DMS153 treated with DMSO at 0.1 percent for 48 hours (cell line): ENCODE data around the gene RASSF4.

Source experiments
- DNase-seq: peaks from one replicate; lab custom pipeline; 2025; ENCODE audit not compliant: unreplicated experiment; lab: John Stamatoyannopoulos, UW

RASSF4 gene

DNA sequence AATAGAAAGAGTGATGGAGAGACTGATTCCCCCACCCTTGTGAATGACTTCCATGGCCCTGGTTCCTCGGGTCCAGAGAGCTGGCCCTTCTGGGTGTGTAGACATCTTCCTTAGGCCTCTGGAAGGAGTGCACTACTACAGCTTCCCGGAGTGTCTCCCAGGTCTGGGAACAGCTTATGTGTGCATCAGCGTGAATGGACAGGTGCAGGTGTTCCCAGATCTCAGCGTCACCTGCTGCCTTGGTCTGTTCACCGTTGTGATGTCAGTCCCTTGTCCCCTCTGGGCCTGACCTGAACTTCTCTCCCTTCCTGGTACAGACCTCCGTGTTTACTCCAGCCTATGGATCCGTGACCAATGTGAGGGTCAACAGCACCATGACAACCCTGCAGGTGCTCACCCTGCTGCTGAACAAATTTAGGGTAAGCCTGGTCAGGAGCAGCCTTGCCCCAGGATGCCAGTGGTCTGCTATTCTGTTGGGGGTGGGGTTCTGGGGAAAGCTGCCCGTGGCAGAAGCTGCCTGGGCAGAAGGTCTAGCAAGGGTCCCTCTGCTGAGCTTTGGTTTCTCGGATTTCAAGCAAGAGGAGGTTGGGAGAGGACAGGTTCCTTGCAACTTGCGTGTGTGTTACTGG lies 29.5 kb downstream of the RASSF4 start:
- DNase-seq, result no peak

DNA sequence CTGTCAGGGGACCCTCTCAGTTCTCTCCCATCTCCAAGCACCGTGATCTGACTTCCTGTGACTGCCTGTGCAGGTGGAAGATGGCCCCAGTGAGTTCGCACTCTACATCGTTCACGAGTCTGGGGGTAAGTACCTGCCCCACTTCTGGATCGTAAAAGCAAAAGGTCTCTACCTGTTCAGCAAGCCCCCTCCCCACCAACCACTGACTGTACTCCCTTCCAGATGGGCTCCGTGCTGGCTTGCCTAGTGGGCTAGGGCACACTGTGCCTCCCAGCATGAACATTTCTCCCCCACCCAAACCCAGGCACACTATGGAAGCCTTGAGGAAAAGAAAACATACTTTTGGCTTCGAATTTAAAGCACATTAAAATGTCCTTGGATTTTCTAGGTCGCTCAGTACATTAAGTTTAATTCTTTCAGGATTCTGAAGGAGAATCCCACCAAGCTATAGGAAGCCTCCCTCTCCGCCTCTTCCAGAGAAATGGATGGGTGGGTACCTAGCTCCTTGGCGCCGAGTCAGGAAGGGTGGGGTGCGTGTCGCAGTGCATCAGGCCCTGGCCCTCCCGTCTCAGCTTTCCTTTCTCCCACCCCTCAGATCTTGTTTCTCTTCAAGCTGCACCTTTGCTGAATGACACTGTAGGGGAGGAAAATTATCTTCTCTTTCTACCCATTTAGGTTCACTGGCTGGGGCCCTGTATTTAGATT lies 30.1 kb downstream of the RASSF4 start:
- no peak for DNase-seq

DNA sequence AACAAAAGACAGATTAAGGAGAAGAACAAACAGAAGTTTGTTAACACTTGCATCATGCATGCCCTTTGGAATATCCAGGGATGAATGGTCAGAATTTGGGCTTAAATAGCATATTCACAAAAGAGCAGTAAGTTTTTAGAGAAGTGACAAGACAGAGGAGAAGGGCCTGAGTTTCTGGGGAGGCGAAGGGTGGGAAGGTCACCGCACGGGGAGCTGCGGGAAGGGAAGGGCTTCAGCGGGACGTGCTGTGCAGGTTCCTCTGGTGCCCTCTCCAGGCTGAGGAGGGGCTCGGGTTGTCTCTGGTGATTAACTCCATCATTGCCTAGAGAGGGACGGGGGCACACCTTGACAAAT lies 30.7 kb downstream of the RASSF4 start:
- no peak for DNase-seq

DNA sequence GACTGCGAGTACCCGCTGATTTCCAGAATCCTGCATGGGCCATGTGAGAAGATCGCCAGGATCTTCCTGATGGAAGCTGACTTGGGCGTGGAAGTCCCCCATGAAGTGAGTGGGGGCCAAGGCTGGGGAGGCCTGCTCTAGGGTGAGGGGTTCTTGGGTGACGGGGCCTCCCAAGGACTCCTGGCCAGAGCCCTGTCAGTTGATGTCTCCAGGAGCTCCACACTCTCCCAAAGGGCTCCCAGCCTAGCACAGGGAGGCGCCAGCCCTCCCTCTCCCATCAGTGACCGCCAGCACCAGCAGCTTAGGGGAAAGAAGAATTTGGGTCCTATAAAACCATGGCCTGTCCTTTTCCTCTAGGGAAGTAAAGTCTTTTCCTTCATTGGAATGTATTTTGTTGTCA lies 31.4 kb downstream of the RASSF4 start:
- no peak for DNase-seq

DNA sequence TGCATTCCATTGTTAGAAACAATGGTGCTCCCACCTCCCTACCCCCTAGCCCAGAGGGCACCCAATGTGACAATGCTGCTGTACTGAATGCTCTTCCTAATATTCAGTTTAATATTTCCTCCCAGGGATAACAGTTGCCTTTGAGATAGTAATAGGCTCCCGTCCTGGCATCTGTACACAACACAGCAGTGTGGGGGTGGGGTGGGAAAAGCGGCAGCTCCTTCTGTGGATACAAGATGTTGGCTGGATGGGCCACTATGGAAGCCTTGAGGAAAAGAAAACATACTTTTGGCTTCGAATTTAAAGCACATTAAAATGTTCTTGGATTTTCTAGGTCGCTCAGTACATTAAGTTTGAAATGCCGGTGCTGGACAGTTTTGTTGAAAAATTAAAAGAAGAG lies 32.0 kb downstream of the RASSF4 start:
- DNase-seq, result no peak

DNA sequence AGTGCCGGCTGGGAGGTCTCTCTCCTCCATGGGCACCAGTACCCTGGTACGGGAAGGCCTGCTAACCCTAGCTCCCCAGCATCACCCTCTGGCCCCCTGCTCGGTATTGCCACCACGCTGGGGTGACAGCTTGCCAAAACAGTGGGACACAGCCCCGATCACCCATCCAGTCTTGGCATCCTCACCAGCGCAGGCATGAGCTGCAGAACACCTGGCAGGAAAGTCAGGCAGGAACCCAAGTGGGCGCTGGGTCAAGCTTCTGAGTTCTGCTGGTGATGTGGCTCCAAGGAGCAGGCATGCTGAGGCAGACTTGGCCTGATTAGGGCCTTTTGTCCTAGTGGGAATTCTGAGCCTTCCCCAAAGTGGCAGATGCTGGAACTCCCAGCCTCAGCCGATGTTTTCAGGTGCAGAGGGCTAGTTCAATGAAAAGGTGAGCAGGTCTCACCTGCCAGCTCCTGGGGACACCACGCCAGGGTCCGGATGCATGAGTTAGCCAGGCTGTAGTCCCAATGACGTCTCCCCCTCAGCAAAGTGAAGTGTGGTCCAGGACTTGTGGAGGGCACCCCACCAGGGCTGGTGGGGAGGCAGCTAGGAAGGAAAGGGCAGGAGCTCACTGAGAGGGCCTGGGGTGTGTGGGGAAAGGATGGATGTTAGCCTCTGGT lies 32.6 kb downstream of the RASSF4 start:
- no peak for DNase-seq

DNA sequence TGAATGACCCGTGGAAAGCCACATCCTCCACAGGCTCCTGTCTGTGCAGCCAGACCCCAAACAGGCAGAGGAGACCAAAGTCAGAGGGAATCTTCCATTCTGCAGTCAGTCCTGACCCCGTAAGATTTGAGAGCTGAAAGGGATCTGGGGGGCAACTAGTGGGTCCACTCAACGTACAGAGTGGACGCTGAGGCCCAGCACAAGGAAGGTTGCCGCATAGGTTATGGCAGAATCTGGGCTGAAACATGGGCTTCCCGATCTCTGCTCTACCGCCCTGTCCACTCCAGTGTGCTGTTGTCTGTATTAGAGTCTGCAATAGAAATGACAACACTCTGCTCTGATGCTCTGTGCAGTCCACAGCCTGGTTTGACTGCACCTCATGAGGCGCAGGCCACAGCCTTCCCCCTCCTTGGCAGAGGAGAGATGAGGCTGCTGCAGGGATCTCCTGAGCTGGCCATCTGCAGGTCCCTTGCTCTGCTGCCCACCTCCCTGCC lies 33.2 kb downstream of the RASSF4 start:
- DNase-seq, result no peak

DNA sequence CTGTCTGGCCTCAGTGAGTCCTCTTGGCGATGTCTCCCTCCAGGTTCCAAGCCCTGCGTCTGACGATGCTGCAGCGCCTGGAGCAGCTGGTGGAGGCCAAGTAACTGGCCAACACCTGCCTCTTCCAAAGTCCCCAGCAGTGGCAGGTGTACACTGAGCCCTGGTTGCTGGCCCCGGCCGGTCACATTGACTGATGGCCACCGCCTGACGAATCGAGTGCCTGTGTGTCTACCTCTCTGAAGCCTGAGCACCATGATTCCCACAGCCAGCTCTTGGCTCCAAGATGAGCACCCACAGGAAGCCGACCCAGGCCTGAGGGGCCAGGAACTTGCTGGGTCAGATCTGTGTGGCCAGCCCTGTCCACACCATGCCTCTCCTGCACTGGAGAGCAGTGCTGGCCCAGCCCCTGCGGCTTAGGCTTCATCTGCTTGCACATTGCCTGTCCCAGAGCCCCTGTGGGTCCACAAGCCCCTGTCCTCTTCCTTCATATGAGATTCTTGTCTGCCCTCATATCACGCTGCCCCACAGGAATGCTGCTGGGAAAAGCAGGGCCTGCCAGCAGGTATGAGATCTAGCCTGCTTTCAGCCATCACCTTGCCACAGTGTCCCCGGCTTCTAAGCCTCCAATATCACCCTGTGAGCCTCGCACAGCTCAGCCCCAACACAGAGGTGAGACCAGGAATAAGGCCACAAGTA lies 33.8 kb downstream of the RASSF4 start:
- DNase-seq, result no peak

DNA sequence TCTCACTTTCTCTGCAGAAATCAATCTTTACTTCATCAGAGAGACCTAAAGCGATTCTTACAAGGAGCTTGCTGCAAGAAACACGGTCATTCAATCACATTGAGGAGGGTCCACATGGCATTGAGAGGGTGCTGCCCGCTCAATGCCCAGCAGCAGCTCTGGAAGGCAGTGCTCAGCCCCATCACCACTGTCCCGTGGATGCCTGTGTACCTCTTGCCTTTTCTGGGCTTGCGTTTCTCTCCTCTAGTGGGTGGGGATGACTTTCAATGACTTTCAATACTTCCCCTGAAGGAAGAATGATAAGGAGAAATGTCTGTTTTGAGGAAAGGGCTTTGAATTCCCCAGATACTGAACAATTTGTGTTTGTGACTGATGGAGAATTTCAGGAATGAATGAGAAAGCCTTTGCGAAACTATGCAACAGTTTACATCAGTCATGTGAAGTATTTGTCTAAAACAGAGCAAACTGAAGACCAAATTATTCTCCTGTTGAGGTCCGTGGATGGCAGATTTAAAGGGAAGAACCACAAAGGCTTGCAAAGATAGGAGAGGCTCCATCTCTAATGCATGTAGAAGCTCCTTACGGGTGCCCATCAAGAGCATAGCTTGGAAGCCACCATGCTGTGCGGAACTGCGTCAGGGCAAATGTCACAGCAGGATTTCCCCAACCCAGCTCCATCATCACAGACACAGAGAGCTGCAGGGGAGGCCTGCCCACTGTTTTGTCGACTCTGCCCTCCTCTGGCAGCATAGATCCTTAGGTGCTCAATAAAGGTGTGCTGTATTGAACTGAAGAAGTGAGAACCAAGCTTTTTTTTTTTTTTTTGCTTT lies 34.5 kb downstream of the RASSF4 start:
- no peak for DNase-seq

DNA sequence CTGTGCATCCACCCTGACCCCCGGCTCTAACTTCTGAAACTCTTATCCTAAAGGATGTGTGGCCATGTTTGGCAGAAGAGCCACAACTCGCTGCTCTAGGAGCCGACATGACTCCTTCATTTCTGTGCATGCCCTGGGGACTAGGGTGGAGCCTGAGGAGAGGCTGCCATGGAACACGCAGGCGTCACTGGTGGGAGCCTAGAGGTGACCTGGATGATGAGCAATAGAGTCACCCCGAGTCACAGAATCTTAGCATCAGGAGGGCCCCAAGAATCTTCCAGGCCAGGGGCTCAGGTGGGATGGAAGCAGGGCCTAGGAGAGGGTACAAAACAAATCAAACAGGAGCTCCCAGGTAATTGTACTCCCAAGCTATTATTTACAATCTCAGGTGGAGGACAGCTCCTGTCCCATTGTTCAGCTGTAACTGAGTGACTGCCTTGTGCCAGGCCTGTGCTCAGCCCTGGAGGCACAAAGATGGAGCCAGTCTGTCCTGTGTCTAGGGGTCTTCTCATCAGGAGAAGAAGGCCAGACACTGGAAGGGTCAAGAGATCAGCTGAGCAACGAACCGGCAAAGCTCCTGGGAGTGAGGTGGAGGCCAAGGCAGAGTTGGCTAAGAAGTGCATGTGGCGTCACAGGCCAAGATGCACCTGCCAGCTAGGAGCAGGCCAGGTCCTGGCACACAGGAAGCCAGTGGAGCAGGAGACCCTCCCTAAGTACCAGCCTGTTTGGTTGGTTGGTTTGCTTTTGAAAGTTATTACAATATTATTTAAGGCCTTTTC lies 35.3 kb downstream of the RASSF4 start:
- DNase-seq, result no peak

DNA sequence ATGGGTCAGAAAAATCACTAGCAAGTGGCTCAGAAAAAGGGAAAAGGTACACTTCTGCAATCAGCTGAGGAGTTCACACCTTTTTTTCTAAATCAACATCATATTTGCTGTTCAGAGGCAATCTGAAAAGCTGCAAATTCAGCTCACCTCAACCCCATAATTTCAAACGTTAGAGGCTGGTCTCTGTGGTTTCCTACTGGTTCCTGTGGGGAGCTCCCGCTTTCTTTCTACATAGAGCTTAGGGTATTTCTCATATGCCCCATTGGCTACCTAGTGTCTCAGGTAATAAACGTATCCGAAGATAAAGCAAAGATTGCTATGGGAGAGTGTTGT lies 35.9 kb downstream of the RASSF4 start:
- no peak for DNase-seq

DNA sequence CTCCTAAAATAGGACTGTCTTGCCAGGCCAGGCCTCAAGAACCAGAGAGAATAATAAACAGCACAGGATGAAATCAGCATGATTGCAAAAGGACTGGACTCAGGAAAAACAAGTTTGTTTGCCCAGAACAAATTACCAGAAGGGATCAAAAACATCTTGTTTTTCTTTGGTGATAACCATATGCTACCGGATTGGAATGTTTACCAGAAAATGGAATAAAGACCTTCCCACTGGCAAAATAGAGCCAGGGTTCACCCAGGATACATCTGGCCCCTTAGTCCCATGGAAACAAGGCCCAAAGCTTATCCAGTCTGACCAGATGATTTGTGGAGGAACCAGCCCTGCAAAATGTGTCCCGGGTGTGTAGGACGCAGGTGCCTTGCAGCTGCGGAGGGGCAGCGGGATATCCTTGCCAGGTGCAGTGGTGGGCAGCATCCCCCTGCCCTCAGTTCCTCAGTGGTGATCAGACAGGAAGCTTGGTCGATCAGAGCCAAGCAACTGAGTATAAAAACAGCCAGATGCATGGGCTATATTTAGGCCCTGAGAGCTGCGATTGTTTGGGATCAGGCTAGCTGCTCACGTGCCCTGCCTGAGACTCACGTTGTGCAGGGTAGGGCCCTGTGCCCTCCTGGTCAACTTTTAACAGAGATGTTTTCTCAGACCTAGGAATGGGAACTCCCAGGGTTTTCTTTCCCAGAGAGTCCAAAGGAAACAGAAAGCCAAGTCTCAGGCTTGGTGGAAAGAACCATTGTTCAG lies 36.5 kb downstream of the RASSF4 start:
- DNase-seq, result no peak

DNA sequence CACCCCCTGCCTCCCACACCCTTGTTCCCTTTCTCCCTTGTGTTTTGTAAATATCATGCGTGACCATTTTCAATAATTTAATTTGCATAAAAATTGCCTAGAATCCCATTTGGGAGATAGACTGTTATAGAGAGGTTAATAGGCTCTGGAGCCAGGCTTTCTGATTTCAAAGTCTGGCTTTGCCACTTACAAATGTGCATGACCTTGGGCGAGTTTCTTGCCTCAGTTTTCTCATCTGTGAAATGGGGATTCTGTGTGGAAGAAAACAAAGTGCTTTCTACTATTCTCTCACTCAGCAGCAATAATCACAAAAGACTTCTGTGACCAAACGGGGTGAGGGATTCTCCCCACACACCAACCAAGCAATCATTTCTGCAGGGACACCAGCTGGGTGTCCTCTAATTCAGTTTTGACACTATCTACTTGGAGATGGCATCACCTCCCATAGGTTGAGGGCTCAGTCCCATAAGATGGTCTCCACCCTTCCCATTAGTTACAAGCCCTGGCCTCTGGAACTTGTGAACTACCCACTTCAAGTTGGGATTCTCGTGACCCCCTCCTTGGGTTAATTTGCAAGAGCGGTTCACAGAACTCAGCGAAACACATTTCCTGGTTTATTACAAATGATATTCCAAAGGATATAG lies 37.6 kb downstream of the RASSF4 start:
- DNase-seq, result no peak

DNA sequence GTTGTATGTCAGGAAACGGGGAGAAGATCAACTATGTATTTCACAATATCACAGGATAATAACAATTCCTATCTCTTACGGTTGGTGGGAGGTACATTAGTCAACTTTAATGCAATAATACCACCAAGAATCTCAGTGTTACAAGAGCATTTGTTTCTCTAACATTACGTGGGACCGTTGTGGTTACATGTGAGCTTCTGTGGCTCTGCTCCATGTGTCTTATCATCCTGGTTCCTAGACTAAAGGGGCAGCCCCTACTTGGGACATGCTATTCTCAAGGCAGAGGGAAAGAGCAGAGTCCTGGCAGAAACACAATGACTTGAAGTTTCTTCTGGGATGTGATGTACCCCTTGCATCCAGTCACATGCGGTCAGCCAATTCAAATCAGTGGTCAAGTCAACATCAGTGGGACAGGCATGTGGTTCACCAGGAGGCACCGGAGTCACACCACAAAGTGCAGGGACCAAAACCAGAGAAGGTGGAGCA lies 38.6 kb downstream of the RASSF4 start:
- DNase-seq, result no peak

DNA sequence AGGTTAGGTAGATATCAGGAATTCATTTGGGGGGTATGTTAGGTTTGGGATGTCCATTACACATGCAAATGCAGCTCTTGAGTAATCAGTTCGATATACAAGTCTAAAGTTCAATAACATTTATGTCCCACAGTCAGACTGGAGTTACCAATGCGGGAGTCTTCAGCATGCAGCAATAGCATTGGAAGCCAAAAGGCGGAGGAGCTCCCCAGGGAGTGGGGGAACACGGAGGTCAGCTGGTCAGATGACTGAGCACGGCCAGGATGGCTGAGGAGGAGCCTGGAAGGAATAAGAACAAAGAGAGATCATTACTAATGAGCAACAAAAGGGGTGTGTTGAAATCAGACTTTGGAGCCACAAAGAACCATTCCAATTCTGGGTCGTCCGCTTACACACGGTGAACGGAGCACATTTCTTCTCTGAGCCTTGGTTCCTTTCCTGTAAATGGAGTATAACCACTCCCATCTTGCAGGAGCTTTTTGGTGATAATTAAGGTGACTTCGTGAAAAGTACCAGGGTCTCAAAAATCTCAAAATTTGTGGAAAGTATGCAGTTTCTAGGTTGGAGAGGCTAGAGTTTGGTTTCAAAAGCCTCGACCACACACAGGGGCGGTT lies 40.6 kb downstream of the RASSF4 start:
- DNase-seq, result no peak

DNA sequence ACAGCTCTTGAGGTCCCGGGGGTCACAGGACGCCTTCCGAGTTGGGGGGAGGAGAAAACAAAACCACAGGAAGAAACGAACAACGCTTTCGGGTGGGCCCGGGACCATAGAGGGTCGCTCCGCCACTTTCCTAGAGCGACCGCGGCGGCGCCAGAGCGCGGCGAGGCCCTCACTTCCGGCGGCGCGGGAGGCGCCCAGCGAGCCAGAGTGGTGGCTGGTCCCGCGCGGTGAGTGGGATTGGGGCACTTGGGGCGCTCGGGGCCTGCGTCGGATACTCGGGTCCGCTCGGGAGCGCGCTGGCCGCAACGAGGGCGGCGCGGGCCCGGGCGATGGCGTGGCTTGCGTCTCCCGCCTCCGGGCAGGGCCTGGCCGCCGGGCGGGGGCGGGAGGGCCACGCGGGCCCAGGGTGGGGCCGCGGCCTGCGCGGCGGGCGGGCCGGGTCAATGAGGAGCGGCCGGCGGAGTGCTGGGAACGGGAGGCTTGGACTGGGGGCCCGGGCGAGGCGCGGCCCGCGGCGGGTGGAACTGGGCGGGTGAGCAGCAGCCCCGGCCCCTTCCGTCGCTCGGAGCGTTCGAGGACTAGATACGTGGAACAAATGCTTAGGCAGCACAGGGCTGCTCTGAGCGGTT lies 41.3 kb downstream of the RASSF4 start, which contains the start of gene ZNF22:
ZNF22 (plus strand) TSS at position 172 of the 629 bp plus-strand sequence. CDS start 2,446 bp downstream, outside the sequence.
- peak; percentile 25 for DNase-seq

DNA sequence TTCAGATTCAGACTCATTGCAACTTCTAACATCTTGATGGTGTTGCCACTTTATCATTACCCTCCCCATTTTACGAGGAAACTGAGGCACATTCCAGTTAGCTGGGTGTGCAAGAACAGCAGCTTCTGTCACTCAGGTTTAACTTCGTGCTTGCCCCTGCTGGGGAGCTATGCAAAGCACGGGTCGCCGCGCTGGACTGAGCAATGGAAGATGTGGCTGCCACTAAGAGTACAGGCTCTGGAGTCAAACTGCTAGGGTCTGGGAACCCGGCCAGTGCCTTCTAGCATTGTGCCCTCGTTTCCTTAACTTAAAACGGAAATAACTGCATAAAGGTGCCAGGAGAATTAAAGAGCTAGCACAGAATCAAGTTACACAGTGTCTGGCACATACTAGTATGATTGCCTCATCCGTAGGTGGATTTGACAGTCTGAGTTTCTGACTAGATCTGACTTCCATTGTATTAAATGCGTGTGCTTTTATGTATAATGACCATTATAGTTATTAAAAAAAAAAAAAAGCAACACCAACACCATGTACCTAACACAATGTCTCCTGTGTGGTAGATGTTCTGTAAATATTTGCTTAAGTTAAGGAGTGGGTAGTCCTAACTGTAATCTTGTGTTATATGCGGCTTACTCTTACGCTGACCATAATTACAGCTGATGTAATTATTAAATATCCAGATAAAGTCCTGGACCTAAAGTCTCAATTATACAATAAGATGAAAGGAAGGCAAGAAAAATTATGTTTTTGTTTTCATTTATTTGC lies 42.0 kb downstream of the RASSF4 start:
- peak; percentile 28 for DNase-seq
